RWPE1 (cell line): Measurements from ENCODE around the gene NCF2.

Source experiments
- CTCF ChIA-PET: fragments of 350-600 bp; sonication (Branson Sonifier 250); formaldehyde crosslinking; extraction: SDS; loops from one replicate; lab custom pipeline; 2021; lab: Yijun Ruan, JAX
- POLR2A ChIA-PET: fragments of 400-600 bp; formaldehyde crosslinking; extraction: SDS; loops from one replicate; lab custom pipeline; 2020; ENCODE audit warnings: antibody characterized with exemption; ENCODE audit not compliant: low non-redundant PET; lab: Yijun Ruan, JAX
- DNase-seq: peaks from one replicate; pipeline ENCODE4 v3.0.0; 2012; ENCODE audit warnings: low spot score
- H3K27ac ChIP-seq: fragments of 450-650 bp; 2 replicates; pipeline ENCODE4 v1.5.1; 2017
- CTCF ChIP-seq: fragments of 450-650 bp; conservative IDR thresholded peaks from 2 replicates; pipeline ENCODE4 v1.5.1; 2017; ENCODE audit warnings: low read depth, mild to moderate bottlenecking

The NCF2 gene

DNA sequence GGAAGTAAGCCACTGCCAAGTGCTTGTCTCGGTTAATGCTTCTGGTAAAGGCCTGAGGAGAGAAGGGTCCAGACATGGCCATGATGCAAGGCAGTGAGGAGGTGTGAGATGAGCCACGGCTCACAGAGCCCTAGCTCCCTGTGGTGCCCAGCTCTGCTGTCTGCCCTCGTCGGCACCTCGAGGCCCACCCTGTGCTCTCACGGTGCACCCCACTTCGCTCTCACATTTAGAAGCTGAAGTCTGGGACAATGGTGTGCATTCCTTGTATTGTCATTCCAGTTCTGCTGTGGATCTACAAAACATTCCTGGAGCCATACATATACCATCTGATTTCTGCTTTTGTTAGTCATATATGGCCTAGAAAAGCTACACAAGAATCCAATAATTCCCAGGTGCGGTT is 3.3 kb downstream of the NCF2 start:
- no peak for TF ChIP-seq CTCF
- DNase-seq, result no peak
- POLR2A ChIA-PET, result no interaction called here
- no peak overlapping the region for H3K27ac ChIP-seq
- CTCF ChIA-PET, result no interaction called here

- ChIA-PET CTCF (no interaction called here), POLR2A (no interaction called here)
- H3K27ac ChIP-seq, result no peak overlapping the region
- no peak for TF ChIP-seq CTCF
- no peak for DNase-seq
Observed at GRCh38 chr1:183586455-183586854, 3.8 kb downstream of the NCF2 start.

DNA sequence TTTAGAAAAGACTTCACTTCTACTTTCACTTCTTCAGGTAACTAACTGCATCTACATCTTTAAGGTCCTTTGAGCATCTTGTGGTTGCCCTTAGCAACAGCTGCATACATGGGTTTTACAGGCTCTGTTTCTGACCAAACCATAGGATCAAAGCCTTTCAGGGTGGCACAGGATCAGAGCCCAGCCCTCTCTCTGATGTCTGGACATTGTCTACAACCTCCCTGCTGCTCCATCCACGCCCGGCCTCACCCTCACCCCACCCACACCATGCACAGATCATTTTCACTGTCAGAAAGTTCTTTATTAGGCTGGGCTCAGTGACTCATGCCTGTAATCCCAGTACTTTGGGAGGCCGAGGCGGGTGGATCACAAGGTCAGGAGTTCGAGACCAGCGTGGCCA is 5.2 kb downstream of the NCF2 start:
- ChIA-PET CTCF (interaction anchor here (0.6 kb wide), 2 partner anchors 16 to 20 kb away, joined by 3 to 4 read pairs; no protein-coding TSS in a partner anchor), POLR2A (no interaction called here)
- no peak overlapping the region for H3K27ac ChIP-seq
- no peak for TF ChIP-seq CTCF
- no peak for DNase-seq

GRCh38 chr1:183584147-183584546 is 6.1 kb downstream of the NCF2 start:
- ChIA-PET POLR2A (no interaction called here), CTCF (no interaction called here)
- no peak overlapping the region for H3K27ac ChIP-seq
- TF ChIP-seq CTCF, result no peak
- DNase-seq, result no peak

DNA sequence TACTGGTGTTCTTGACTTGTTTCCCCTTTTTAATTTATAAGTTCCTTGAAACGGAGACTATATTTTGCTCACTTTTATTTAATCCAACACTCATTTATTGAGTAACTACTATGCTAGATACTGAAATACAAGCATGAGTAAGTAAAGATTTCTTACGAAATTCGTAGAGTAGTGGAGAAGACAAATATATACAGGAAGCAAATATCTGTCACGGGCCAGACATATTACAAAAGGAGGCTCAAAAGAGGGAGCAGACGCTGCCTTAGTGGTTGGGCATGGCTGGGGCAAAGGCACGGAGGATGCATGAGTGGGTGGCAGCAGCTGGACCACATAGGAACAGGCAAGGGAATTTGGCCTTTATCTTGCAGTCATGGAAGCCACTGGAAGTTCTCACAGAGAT is 6.8 kb downstream of the NCF2 start:
- no peak overlapping the region for H3K27ac ChIP-seq
- CTCF ChIA-PET, result no interaction called here

DNA sequence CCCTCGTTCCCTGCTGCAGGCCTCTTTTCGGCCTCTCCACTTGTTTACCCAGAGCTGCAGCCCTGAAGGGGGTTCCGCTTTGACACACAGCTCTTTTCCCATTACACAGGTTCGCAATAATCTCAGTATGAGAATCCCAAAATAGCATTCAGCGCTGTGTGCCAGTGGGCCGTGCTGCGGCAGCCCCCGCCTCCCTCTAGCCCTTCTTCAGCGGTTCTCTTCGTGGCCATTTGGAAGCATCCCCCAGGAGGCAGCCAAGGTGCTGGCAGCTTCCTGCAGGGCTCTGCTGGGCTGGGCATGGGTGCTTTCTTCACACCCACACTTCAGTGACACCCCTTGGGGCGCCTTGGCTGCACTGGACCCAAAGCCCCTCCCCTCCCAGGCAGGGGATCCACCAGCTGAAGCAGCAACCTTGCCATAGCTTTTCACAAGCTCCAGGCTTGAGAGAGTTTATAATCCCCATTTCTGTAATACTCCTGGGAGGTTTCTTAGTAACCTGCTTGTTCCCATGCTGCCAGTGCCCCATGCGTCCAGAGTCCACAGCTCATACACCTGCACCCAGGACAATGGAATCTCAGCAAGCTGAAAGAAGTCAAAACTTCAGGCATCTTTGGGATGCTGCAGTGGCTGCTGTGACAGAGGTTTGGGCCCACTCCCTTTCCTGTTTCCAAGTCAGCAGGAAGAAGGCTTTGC is 8.1 kb downstream of the NCF2 start:
- POLR2A ChIA-PET, result no interaction called here
- no peak overlapping the region for H3K27ac ChIP-seq
- DNase-seq, result no peak
- CTCF ChIA-PET, result interaction anchor here (0.6 kb wide), 1 partner anchor 233 kb away, joined by 3 read pairs; no protein-coding TSS in a partner anchor
- no peak for TF ChIP-seq CTCF

More for the DNA sequence above, 6.8 kb downstream of the NCF2 start:
- TF ChIP-seq CTCF, result no peak
- POLR2A ChIA-PET, result no interaction called here
- DNase-seq, result no peak
